BJ (cell line): ENCODE results near the gene RHOF. TPM values are rescaled to one million over a fixed set of nuclear protein-coding genes. Genes with fewer than 3 reads are reported as not detected.

Source experiments
- CTCF ChIA-PET: fragments of 350-600 bp; formaldehyde crosslinking; extraction: SDS; loops from one replicate; lab custom pipeline; 2021; ENCODE audit warnings: antibody characterized with exemption, inconsistent platforms; lab: Yijun Ruan, JAX
- POLR2A ChIA-PET: fragments of 300-600 bp; sonication (Branson Sonifier 250); formaldehyde crosslinking; extraction: SDS; loops from one replicate; lab custom pipeline; 2021; ENCODE audit warnings: antibody characterized with exemption; lab: Charles Lee
- DNase-seq: peaks from one replicate; pipeline ENCODE4 v3.0.0-alpha.2; 2011; ENCODE audit warnings: low read depth
- H3K27me3 ChIP-seq: 2 replicates; pipeline ENCODE4 v1.6.0; 2011; ENCODE audit warnings: low read length; ENCODE audit not compliant: control insufficient read depth, insufficient read depth
- H3K36me3 ChIP-seq: 2 replicates; pipeline ENCODE4 v1.5.1; 2011; ENCODE audit warnings: low read length; ENCODE audit not compliant: control insufficient read depth, insufficient read depth
- H3K4me3 ChIP-seq: 2 replicates; pipeline ENCODE4 v1.5.1; 2011; ENCODE audit warnings: low read depth, mild to moderate bottlenecking, control low read depth, low read length
- polyA plus RNA-seq: library from polyadenylated mRNA; depleted of rRNA; stranded (reverse); fragments of >200 nt; gene quantifications from 2 replicates; pipeline ENCODE4 v1.2.3, GENCODE V29; 2011
- TF ChIP-seq, protein P1 (sequence below): IDR thresholded peaks from 2 replicates; pipeline ENCODE4 v1.5.1; 2011; ENCODE audit warnings: low read depth, mild to moderate bottlenecking, control low read depth, inconsistent platforms, low read length, moderate library complexity; ENCODE audit not compliant: insufficient read depth

Gene RHOF
- polyA plus RNA-seq, 1 experiment, result 3.0 TPM

GRCh38 chr12:121787063-121788025, 6.1 kb downstream of the RHOF start:
- no peaks in the 10 kb centered on the region for H3K27me3 ChIP-seq
- DNase-seq, result no peak
- CTCF ChIA-PET, result interaction anchor here (2.2 to 17.3 kb wide), 3 partner anchors 3 to 25 kb away, joined by 7 to 322 read pairs (median 322); partner anchors contain the start of gene RHOF
- TF ChIP-seq, protein P1, sequence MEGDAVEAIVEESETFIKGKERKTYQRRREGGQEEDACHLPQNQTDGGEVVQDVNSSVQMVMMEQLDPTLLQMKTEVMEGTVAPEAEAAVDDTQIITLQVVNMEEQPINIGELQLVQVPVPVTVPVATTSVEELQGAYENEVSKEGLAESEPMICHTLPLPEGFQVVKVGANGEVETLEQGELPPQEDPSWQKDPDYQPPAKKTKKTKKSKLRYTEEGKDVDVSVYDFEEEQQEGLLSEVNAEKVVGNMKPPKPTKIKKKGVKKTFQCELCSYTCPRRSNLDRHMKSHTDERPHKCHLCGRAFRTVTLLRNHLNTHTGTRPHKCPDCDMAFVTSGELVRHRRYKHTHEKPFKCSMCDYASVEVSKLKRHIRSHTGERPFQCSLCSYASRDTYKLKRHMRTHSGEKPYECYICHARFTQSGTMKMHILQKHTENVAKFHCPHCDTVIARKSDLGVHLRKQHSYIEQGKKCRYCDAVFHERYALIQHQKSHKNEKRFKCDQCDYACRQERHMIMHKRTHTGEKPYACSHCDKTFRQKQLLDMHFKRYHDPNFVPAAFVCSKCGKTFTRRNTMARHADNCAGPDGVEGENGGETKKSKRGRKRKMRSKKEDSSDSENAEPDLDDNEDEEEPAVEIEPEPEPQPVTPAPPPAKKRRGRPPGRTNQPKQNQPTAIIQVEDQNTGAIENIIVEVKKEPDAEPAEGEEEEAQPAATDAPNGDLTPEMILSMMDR, result no peak
- no peak overlapping the region for H3K4me3 ChIP-seq
- POLR2A ChIA-PET, result no interaction called here
- no peaks in the 10 kb centered on the region for H3K36me3 ChIP-seq

- ChIA-PET POLR2A (interaction anchor here (0.5 kb wide), 1 partner anchor 107 kb away, joined by 3 read pairs; no protein-coding TSS in a partner anchor), CTCF (interaction anchor here (2.2 to 17.3 kb wide), 3 partner anchors 4 to 25 kb away, joined by 7 to 322 read pairs (median 322); partner anchors contain the start of gene RHOF)
- no peak for DNase-seq
- TF ChIP-seq, protein P1, result 0 out of 2 replicates have a peak, but pooled peaks have one; percentile 6
- H3K36me3 ChIP-seq, result no peaks in the 10 kb centered on the region
- H3K27me3 ChIP-seq, result no peaks in the 10 kb centered on the region
- H3K4me3 ChIP-seq, result no peak overlapping the region
Measured at GRCh38 chr12:121786440-121786825, 7.1 kb downstream of the RHOF start.

DNA sequence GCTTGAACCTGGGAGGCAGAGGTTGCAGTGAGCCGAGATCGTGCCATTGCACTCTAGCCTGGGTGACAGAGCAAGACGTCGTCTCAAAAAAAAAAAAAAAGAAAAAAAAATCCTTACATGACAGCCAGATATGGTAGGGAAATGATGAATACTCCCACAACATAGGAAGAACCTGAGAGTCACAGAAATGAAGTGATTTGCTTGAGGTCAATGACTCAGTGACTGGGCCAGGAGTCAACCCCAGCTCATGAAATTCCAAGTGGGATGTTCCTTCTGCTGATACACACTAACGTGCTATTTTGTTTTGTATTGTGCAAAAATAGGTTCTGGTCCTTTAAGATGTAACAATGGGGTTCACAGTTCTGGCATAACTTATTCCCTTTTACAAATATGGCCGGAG, 9.0 kb downstream of the RHOF start:
- ChIA-PET POLR2A (no interaction called here), CTCF (interaction anchor here (1.0 to 17.3 kb wide), 4 partner anchors 5 to 105 kb away, joined by 4 to 322 read pairs (median 164); partner anchors contain the start of genes PSMD9 and RHOF)
- peak; percentile 72 for DNase-seq
- H3K36me3 ChIP-seq, result peaks cover 2% of the 10 kb centered on the region
- H3K4me3 ChIP-seq, result no peak overlapping the region
- TF ChIP-seq, protein P1, result no peak
- no peaks in the 10 kb centered on the region for H3K27me3 ChIP-seq

DNA sequence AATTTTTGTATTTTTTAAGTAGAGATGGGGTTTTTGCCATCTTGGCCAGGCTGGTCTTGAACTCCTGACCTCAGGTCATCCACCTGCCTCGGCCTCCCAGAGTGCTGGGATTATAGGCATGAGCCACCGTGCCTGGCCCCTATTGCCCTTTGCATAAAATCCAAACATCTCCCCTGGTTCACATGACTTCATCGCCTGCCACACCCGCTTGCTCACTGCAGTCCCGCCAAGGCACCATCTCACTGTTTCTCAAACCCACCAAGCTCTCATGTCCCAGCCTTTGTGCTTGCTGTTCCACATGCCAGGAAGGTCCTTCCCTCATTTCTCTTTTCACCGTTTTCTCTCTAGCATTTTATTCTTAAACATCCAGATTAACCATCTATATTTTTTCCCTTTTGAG, 9.7 kb downstream of the RHOF start:
- no peaks in the 10 kb centered on the region for H3K27me3 ChIP-seq
- CTCF ChIA-PET, result interaction anchor here (1.2 to 17.3 kb wide), 3 partner anchors 4 to 105 kb away, joined by 5 to 322 read pairs (median 322); partner anchors contain the start of genes PSMD9 and RHOF

More for the DNA sequence above, 9.7 kb downstream of the RHOF start:
- H3K4me3 ChIP-seq, result no peak overlapping the region
- TF ChIP-seq, protein P1, result no peak
- POLR2A ChIA-PET, result no interaction called here
- DNase-seq, result no peak
- peaks cover 3% of the 10 kb centered on the region for H3K36me3 ChIP-seq
